ENCODE results near the gene CASKIN1.
A peak's percentile ranks its signal among the peaks of the same experiment; 100 is the strongest.
"Not testable (repeated sequence)": the region's sequence is repeated elsewhere in the genome, so short reads cannot be mapped to it uniquely, and the experiment has no call there.

The CASKIN1 gene

DNA sequence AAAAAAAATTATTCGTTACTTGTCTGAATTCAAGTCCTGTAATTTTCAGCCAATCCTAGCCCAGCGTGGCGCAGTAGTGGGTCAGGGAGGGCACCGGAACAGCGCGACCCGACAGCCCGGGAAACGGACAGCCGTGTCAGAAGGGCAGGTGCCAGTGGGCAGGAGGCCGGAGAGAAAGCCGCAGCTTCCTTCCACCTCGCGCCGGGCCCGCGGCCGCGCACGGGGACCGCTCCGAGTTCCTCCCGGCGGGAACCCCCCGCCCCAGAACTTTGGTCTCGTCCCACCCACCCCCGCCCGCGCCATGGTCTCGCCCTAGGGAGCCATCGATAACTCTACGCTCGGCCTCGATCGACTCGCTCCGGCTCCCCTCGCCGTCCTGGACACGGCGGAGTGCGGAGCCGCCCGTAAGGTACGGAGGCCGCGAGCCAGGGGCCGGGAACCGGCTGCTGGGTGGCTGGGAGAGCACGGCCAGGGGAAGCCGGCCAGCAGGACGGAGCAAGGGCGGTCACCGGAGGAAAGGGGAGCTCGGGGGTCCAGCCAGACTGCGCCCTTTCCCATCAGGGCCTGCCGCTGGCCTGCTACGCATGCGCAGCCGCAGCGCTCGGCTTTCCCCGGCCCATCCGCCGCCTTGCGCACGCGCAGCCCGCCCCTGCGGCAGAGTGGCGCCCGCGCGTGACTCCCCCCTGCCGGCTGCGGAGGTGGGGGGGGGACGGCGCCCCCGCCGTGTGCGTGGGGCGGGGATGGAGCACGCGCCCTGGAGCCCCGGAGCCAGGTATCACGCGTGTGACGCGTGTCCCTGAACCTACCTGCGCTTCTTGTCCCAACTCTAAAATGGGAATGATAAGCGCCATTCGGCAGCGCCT lies 8.9 kb upstream of the CASKIN1 start, which contains the start of gene MLST8:
TSS of gene MLST8 (plus strand) at position 351 of the 863 bp plus-strand sequence. CDS start 632 bp downstream, outside the sequence.
- H3K27ac ChIP-seq (ENCODE audit: low read depth, low read length) = peak within 1 kb of the TSS; percentile 84
- H3K27me3 ChIP-seq (ENCODE audit: control insufficient read depth in 5 of 5, insufficient read depth in 4 of 5, low read length in 5 of 5) = no peaks in the 10 kb centered on the region
- peaks cover 6 to 22% (median 21%) of the 10 kb centered on the region in 5 donors for H3K4me1 ChIP-seq (ENCODE audit: control insufficient read depth in 5 of 5, insufficient read depth in 5 of 5, low read length in 5 of 5)
- H3K36me3 ChIP-seq (ENCODE audit: control insufficient read depth in 5 of 5, insufficient read depth in 5 of 5, low read length in 5 of 5) = peaks cover 0 to 37% (median 31%) of the 10 kb centered on the region in 5 donors
- H3K9me3 ChIP-seq (ENCODE audit: control insufficient read depth in 5 of 5, low read length in 5 of 5) = no peaks in the 10 kb centered on the region
- peak within 1 kb of the TSS in 4 of 5 donors; percentile 88 to 95 (median 94) for H3K9ac ChIP-seq (ENCODE audit: low read length in 5 of 5)
- H3K4me3 ChIP-seq (ENCODE audit: low read depth in 1 of 5, low read length in 5 of 5) = peak within 1 kb of the TSS; percentile 66 to 98 (median 91)

DNA sequence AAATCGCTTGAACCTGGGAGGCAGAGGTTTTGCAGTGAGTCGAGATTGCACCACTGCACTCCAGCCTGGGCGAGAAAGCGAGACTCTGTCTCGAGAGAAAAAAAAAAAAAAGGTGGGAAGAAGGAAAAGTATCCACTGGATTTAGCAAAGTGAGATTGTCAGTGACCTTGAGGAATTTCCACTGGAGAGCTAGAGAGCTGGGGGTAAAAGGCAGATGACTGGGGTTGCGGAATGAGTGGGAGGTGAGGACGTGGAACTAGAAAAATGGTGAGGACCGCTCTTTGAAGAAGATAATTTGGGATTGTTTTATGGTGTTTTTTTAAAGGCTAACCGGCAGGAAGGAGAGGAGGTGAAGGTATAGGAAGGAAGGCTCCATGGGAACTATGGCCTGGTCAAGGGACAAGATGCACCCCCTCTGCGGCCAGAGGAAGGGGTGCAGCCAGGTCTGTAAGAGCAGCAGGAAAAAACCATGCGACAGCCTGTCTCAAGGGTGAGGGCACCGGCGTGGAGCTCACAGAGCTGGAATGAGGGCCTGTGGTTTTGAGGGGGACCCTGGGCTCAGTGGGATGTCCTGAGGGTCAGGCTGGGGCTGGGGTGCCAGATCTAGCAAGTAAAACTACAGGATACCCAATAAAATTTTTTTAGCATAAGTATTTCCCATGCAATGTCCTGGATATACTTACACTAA lies 8.2 kb upstream of the CASKIN1 start:
- peak overlapping the region in 4 of 5 donors; percentile 59 to 95 (median 94) for H3K9ac ChIP-seq (ENCODE audit: low read length in 5 of 5)
- H3K27ac ChIP-seq (ENCODE audit: low read depth, low read length) = peak overlapping the region; percentile 84
- H3K27me3 ChIP-seq (ENCODE audit: control insufficient read depth in 5 of 5, insufficient read depth in 4 of 5, low read length in 5 of 5) = no peaks in the 10 kb centered on the region
- peak overlapping the region; percentile 48 to 98 (median 91) for H3K4me3 ChIP-seq (ENCODE audit: low read depth in 1 of 5, low read length in 5 of 5)
- peaks cover 0 to 30% (median 24%) of the 10 kb centered on the region in 5 donors for H3K36me3 ChIP-seq (ENCODE audit: control insufficient read depth in 5 of 5, insufficient read depth in 5 of 5, low read length in 5 of 5)
- H3K9me3 ChIP-seq (ENCODE audit: control insufficient read depth in 5 of 5, low read length in 5 of 5) = no peaks in the 10 kb centered on the region
- H3K4me1 ChIP-seq (ENCODE audit: control insufficient read depth in 5 of 5, insufficient read depth in 5 of 5, low read length in 5 of 5) = peaks cover 6 to 22% (median 21%) of the 10 kb centered on the region in 5 donors

DNA sequence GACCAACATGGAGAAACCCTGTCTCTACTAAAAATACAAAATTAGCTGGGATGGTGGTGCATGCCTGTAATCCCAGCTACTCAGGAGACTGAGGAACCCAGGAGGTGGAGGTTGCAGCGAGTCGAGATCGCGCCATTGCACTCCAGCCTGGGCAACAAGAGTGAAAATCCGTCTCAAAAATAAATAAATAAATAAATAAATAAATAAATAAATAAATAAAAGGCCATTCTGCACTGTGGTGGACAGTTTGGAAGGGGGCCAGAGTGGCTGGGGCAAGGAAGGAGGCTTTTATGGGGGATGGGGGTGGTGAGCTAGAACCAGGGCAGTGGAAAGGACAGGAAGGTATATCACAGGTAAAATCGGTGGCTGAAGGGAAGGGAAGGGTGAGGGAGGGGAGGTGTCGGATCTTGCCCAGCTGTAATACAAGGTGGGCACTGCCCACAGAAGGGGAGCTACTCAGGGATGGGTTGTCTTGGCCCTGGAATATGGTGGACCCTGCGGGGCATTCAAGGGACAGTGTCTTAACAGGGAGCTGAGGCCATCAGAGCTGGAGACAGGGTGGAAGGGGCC lies 6.8 kb upstream of the CASKIN1 start:
- Histone ChIP-seq H3K4me1 (ENCODE audit: control insufficient read depth in 5 of 5, insufficient read depth in 5 of 5, low read length in 5 of 5) (peaks cover 6 to 22% (median 21%) of the 10 kb centered on the region in 5 donors), H3K36me3 (ENCODE audit: control insufficient read depth in 5 of 5, insufficient read depth in 5 of 5, low read length in 5 of 5) (peaks cover 0 to 16% (median 12%) of the 10 kb centered on the region in 5 donors)
- not testable (repeated sequence) for H3K9ac ChIP-seq (ENCODE audit: low read length in 5 of 5); H3K27ac ChIP-seq (ENCODE audit: low read depth, low read length); H3K4me3 ChIP-seq (ENCODE audit: low read depth in 1 of 5, low read length in 5 of 5); H3K27me3 ChIP-seq (ENCODE audit: control insufficient read depth in 5 of 5, insufficient read depth in 4 of 5, low read length in 5 of 5); H3K9me3 ChIP-seq (ENCODE audit: control insufficient read depth in 5 of 5, low read length in 5 of 5)

- Histone ChIP-seq H3K27ac (ENCODE audit: low read depth, low read length) (no peak overlapping the region), H3K36me3 (ENCODE audit: control insufficient read depth in 5 of 5, insufficient read depth in 5 of 5, low read length in 5 of 5) (no peaks in the 10 kb centered on the region), H3K27me3 (ENCODE audit: control insufficient read depth in 5 of 5, insufficient read depth in 4 of 5, low read length in 5 of 5) (peaks cover 16 to 27% (median 17%) of the 10 kb centered on the region in 5 donors), H3K4me3 (ENCODE audit: low read depth in 1 of 5, low read length in 5 of 5) (no peak overlapping the region), H3K4me1 (ENCODE audit: control insufficient read depth in 5 of 5, insufficient read depth in 5 of 5, low read length in 5 of 5) (peaks cover 2 to 16% (median 10%) of the 10 kb centered on the region in 5 donors), H3K9ac (ENCODE audit: low read length in 5 of 5) (no peak overlapping the region), H3K9me3 (ENCODE audit: control insufficient read depth in 5 of 5, low read length in 5 of 5) (no peaks in the 10 kb centered on the region)
Measured at GRCh38 chr16:2200313-2200712, 3.9 kb upstream of the CASKIN1 start.

DNA sequence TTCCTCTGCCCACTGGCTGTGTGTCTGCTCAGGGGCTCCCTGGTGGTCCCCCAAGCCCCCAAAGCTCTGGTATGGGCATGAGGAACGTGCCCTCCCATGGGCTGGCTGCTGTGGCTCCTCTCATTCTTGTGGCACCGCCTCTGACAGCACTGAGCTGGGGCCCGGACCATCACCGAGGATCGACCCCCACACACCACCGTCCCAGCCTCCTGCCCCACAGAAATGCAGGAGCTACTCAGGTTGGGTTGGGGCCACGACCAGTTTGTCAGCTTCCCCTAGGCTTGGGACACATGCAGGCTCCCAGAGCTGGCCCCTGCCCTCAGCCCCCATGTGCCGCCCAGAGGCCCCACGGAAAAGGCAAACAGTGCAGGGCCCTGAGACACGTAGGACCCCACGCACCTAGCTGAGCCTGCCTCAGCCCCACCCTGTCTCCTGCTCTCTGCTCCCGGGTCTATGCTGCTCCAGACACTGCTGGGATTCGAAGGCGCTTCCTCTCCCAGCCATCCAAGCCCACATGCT lies 3.3 kb upstream of the CASKIN1 start:
- Histone ChIP-seq H3K27ac (ENCODE audit: low read depth, low read length) (no peak overlapping the region), H3K36me3 (ENCODE audit: control insufficient read depth in 5 of 5, insufficient read depth in 5 of 5, low read length in 5 of 5) (no peaks in the 10 kb centered on the region), H3K9me3 (ENCODE audit: control insufficient read depth in 5 of 5, low read length in 5 of 5) (no peaks in the 10 kb centered on the region), H3K4me3 (ENCODE audit: low read depth in 1 of 5, low read length in 5 of 5) (no peak overlapping the region), H3K9ac (ENCODE audit: low read length in 5 of 5) (no peak overlapping the region), H3K4me1 (ENCODE audit: control insufficient read depth in 5 of 5, insufficient read depth in 5 of 5, low read length in 5 of 5) (peaks cover under 1 to 13% (median 8%) of the 10 kb centered on the region in 5 donors), H3K27me3 (ENCODE audit: control insufficient read depth in 5 of 5, insufficient read depth in 4 of 5, low read length in 5 of 5) (peaks cover 22 to 33% (median 23%) of the 10 kb centered on the region in 5 donors)

- Histone ChIP-seq H3K9ac (ENCODE audit: low read length in 5 of 5) (no peak overlapping the region), H3K4me1 (ENCODE audit: control insufficient read depth in 5 of 5, insufficient read depth in 5 of 5, low read length in 5 of 5) (peaks cover 0 to 10% (median 6%) of the 10 kb centered on the region in 5 donors), H3K27me3 (ENCODE audit: control insufficient read depth in 5 of 5, insufficient read depth in 4 of 5, low read length in 5 of 5) (peaks cover 25 to 39% (median 29%) of the 10 kb centered on the region in 5 donors), H3K36me3 (ENCODE audit: control insufficient read depth in 5 of 5, insufficient read depth in 5 of 5, low read length in 5 of 5) (no peaks in the 10 kb centered on the region), H3K9me3 (ENCODE audit: control insufficient read depth in 5 of 5, low read length in 5 of 5) (no peaks in the 10 kb centered on the region), H3K4me3 (ENCODE audit: low read depth in 1 of 5, low read length in 5 of 5) (no peak overlapping the region), H3K27ac (ENCODE audit: low read depth, low read length) (no peak overlapping the region)
Measured at GRCh38 chr16:2199095-2199494, 2.7 kb upstream of the CASKIN1 start.

- no peaks in the 10 kb centered on the region for H3K36me3 ChIP-seq (ENCODE audit: control insufficient read depth in 5 of 5, insufficient read depth in 5 of 5, low read length in 5 of 5)
- H3K27me3 ChIP-seq (ENCODE audit: control insufficient read depth in 5 of 5, insufficient read depth in 4 of 5, low read length in 5 of 5) = peaks cover 29 to 46% (median 35%) of the 10 kb centered on the region in 5 donors
- no peak overlapping the region for H3K27ac ChIP-seq (ENCODE audit: low read depth, low read length)
- H3K9me3 ChIP-seq (ENCODE audit: control insufficient read depth in 5 of 5, low read length in 5 of 5) = no peaks in the 10 kb centered on the region
- no peak overlapping the region for H3K4me3 ChIP-seq (ENCODE audit: low read depth in 1 of 5, low read length in 5 of 5)
- H3K4me1 ChIP-seq (ENCODE audit: control insufficient read depth in 5 of 5, insufficient read depth in 5 of 5, low read length in 5 of 5) = peaks cover 0 to 10% (median 6%) of the 10 kb centered on the region in 5 donors
- H3K9ac ChIP-seq (ENCODE audit: low read length in 5 of 5) = no peak overlapping the region
Measured at GRCh38 chr16:2198283-2198682, 1.9 kb upstream of the CASKIN1 start.

GRCh38 chr16:2197765-2198164 lies 1.4 kb upstream of the CASKIN1 start:
- Histone ChIP-seq H3K4me3 (ENCODE audit: low read depth in 1 of 5, low read length in 5 of 5) (no peak overlapping the region), H3K4me1 (ENCODE audit: control insufficient read depth in 5 of 5, insufficient read depth in 5 of 5, low read length in 5 of 5) (peaks cover 0 to 10% (median 6%) of the 10 kb centered on the region in 5 donors), H3K36me3 (ENCODE audit: control insufficient read depth in 5 of 5, insufficient read depth in 5 of 5, low read length in 5 of 5) (no peaks in the 10 kb centered on the region), H3K9me3 (ENCODE audit: control insufficient read depth in 5 of 5, low read length in 5 of 5) (no peaks in the 10 kb centered on the region), H3K27me3 (ENCODE audit: control insufficient read depth in 5 of 5, insufficient read depth in 4 of 5, low read length in 5 of 5) (peaks cover 29 to 46% (median 35%) of the 10 kb centered on the region in 5 donors), H3K27ac (ENCODE audit: low read depth, low read length) (no peak overlapping the region), H3K9ac (ENCODE audit: low read length in 5 of 5) (no peak overlapping the region)

GRCh38 chr16:2196981-2197511 lies 641 bp upstream of the CASKIN1 start:
- H3K36me3 ChIP-seq (ENCODE audit: control insufficient read depth in 5 of 5, insufficient read depth in 5 of 5, low read length in 5 of 5) = no peaks in the 10 kb centered on the region
- no peak overlapping the region for H3K27ac ChIP-seq (ENCODE audit: low read depth, low read length)
- no peak overlapping the region for H3K9ac ChIP-seq (ENCODE audit: low read length in 5 of 5)
- peaks cover 0 to 10% (median 6%) of the 10 kb centered on the region in 5 donors for H3K4me1 ChIP-seq (ENCODE audit: control insufficient read depth in 5 of 5, insufficient read depth in 5 of 5, low read length in 5 of 5)
- no peak overlapping the region for H3K4me3 ChIP-seq (ENCODE audit: low read depth in 1 of 5, low read length in 5 of 5)
- H3K9me3 ChIP-seq (ENCODE audit: control insufficient read depth in 5 of 5, low read length in 5 of 5) = no peaks in the 10 kb centered on the region
- H3K27me3 ChIP-seq (ENCODE audit: control insufficient read depth in 5 of 5, insufficient read depth in 4 of 5, low read length in 5 of 5) = peaks cover 29 to 46% (median 38%) of the 10 kb centered on the region in 5 donors
